NCI-H510A treated with DMSO at 0.1 percent for 48 hours (cell line): ENCODE results near the gene MTUS2.

ENCODE experiments used
- DNase-seq: peaks from one replicate; lab custom pipeline; 2025; lab: John Stamatoyannopoulos, UW

Gene MTUS2

DNA sequence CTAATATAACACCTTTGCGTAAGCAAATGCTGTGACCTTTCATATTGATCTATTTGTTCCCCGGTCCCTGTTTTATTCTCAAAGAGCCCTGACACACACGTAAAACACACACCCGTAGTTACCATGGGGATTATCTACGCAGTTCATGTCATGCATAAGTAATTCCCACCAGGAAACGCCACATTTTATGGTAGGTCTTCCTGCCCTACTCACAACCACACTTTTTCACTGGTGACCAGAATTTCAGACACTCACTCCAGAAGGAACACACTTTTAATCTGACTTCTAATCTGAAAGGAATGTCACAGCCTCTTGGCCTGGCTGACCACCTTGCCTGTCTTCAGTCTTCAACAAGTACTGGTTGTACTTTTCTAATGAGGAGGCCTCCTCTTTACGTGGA is 728.6 kb downstream of the MTUS2 start:
- DNase-seq = no peak

DNA sequence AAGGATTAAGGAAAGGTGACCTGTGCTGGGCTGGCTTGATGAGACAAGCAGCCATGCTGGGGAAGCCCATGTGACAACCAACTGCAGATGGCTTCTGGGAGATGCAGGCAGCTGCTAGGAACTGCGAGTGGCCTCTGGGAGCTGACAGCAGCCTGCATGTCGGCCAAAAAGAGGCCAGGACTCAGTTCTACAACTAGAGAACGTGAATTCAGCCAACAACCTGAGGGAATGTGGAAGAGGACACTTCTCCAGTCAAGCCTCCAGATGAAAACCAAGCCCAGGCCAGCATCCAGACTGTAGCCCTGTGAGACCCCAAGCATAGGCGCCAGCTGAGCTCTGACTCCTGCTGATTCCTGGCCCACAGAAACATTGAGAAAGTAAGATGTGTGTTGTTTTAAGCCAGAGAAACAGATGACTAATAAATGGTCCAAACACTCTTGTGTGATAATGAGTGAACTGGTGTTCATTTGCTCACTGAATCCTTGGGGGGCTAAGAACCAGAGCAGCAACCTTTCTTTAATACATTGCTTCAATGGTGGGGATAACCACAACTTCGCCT is 730.4 kb downstream of the MTUS2 start:
- no peak for DNase-seq

DNA sequence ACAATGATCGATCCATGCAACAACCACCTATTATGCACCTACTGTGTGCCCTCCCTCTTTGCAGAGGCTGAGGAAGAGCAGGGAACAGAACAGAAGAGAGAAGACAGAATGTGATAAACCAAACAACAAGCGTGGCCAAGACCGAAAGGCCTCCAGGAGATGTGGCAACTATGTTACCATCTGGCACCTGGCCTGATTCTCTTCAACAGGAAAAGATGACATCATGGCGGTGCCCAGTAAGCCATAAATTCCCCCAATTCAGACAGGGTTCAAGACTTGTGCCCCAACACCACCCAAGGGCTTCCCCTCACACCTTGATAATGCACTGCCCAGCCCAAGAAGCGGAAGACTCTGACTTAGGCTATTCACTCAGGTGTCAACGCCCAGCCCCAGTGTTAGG is 731.1 kb downstream of the MTUS2 start:
- no peak for DNase-seq
